Activated CD8-positive, alpha-beta T cell treated with anti-CD3 and anti-CD28 coated beads, Interleukin-2, amount 10 ng/mL, durations not matched to agents 7 days and 5 days (primary cell): ENCODE results near the gene DIP2A. TPM values are rescaled to one million over a fixed set of nuclear protein-coding genes. Genes with fewer than 3 reads are reported as not detected.
"Not testable (repeated sequence)": the region's sequence is repeated elsewhere in the genome, so short reads cannot be mapped to it uniquely, and the experiment has no call there.

Experiments
- ATAC-seq: fragments of 150-1000 bp; cut with Tn5 transposase; one replicate; pipeline ENCODE4 v1.10.0; 2021; ENCODE audit warnings: moderate library complexity
- CTCF ChIA-PET: fragments of 350-600 bp; sonication (Branson Sonifier 250); formaldehyde crosslinking; loops from one replicate; lab custom pipeline; 2021; ENCODE audit warnings: antibody characterized with exemption; lab: Charles Lee
- POLR2A ChIA-PET: fragments of 350-600 bp; sonication (Branson Sonifier 250); formaldehyde crosslinking; loops from one replicate; lab custom pipeline; 2021; ENCODE audit warnings: antibody characterized with exemption; lab: Charles Lee
- DNase-seq: peaks from one replicate; pipeline ENCODE4 v3.0.0-alpha.2; 2020
- H3K27ac Mint-ChIP-seq: one replicate; pipeline ENCODE4 v1.8.0; 2021; ENCODE audit warnings: mild to moderate bottlenecking, mixed read lengths
- H3K27me3 Mint-ChIP-seq: one replicate; pipeline ENCODE4 v1.8.0; 2021; ENCODE audit warnings: low read depth, mixed read lengths
- H3K36me3 Mint-ChIP-seq: one replicate; pipeline ENCODE4 v1.8.0; 2021; ENCODE audit warnings: low read depth, mixed read lengths
- H3K4me1 Mint-ChIP-seq: one replicate; pipeline ENCODE4 v1.8.0; 2021; ENCODE audit warnings: low read depth, mixed read lengths
- H3K4me3 Mint-ChIP-seq: one replicate; pipeline ENCODE4 v1.8.0; 2021; ENCODE audit warnings: mild to moderate bottlenecking, mixed read lengths
- H3K9me3 Mint-ChIP-seq: one replicate; pipeline ENCODE4 v1.8.0; 2022; ENCODE audit warnings: mixed read lengths; ENCODE audit not compliant: insufficient read depth
- total RNA-seq, 2 experiments: library from RNA; stranded (reverse); gene quantifications; one replicate each; pipeline ENCODE4 v1.2.3, GENCODE V29; 2021

DIP2A gene
- total RNA-seq, 2 experiments from 2014 or later, result 53.7 to 53.9 TPM

- no peak for DNase-seq
Observed at GRCh38 chr21:46437096-46437498, 21.6 kb upstream of the DIP2A start.

GRCh38 chr21:46437511-46437910 lies 21.2 kb upstream of the DIP2A start:
- Mint-ChIP-seq H3K27ac (peak overlapping the region; percentile 76), H3K27me3 (no peaks in the 10 kb centered on the region), H3K9me3 (no peaks in the 10 kb centered on the region), H3K4me1 (peaks cover 18% of the 10 kb centered on the region), H3K36me3 (peaks cover 66% of the 10 kb centered on the region), H3K4me3 (no peak overlapping the region)
- ChIA-PET POLR2A (interaction anchor here (0.7 to 1.4 kb wide), 5 partner anchors 11 to 140 kb away, joined by 3 to 5 read pairs (median 3); no protein-coding TSS in a partner anchor), CTCF (interaction anchor here (0.8 to 1.3 kb wide), 2 partner anchors 20 to 112 kb away, joined by 3 read pairs; a partner anchor contains a TSS)
- ATAC-seq (no peak), DNase-seq (no peak)

More at GRCh38 chr21:46437096-46437498, 21.6 kb upstream of the DIP2A start:
- Mint-ChIP-seq H3K9me3 (no peaks in the 10 kb centered on the region), H3K4me3 (no peak overlapping the region), H3K27me3 (no peaks in the 10 kb centered on the region), H3K4me1 (peaks cover 20% of the 10 kb centered on the region), H3K27ac (peak overlapping the region; percentile 76), H3K36me3 (peaks cover 67% of the 10 kb centered on the region)
- CTCF ChIA-PET, result interaction anchor here (0.8 to 1.3 kb wide), 2 partner anchors 21 to 111 kb away, joined by 3 read pairs; a partner anchor contains a TSS
- POLR2A ChIA-PET, result interaction anchor here (0.8 to 1.8 kb wide), 5 partner anchors 11 to 122 kb away, joined by 3 to 5 read pairs (median 4); no protein-coding TSS in a partner anchor
- ATAC-seq, result no peak

- no peak for ATAC-seq
Observed at GRCh38 chr21:46438241-46438640, 20.4 kb upstream of the DIP2A start.

GRCh38 chr21:46439906-46440305 lies 18.8 kb upstream of the DIP2A start:
- peaks cover 18% of the 10 kb centered on the region for H3K4me1 Mint-ChIP-seq
- H3K4me3 Mint-ChIP-seq, result no peak overlapping the region
- H3K9me3 Mint-ChIP-seq, result no peaks in the 10 kb centered on the region
- ChIA-PET CTCF (no interaction called here), POLR2A (no interaction called here)
- H3K27me3 Mint-ChIP-seq, result no peaks in the 10 kb centered on the region
- peaks cover 70% of the 10 kb centered on the region for H3K36me3 Mint-ChIP-seq
- no peak for ATAC-seq
- H3K27ac Mint-ChIP-seq, result no peak overlapping the region
- DNase-seq, result no peak

More at GRCh38 chr21:46438241-46438640, 20.4 kb upstream of the DIP2A start:
- Mint-ChIP-seq H3K27me3 (no peaks in the 10 kb centered on the region), H3K4me3 (no peak overlapping the region), H3K4me1 (peaks cover 18% of the 10 kb centered on the region), H3K27ac (peak overlapping the region; percentile 39), H3K36me3 (peaks cover 71% of the 10 kb centered on the region), H3K9me3 (no peaks in the 10 kb centered on the region)
- CTCF ChIA-PET, result interaction anchor here (1.3 kb wide), 1 partner anchor 112 kb away, joined by 3 read pairs; a partner anchor contains a TSS
- no peak for DNase-seq
- POLR2A ChIA-PET, result interaction anchor here (0.8 to 1.4 kb wide), 2 partner anchors 20 to 21 kb away, joined by 3 to 4 read pairs; no protein-coding TSS in a partner anchor

- Mint-ChIP-seq H3K36me3 (peaks cover 73% of the 10 kb centered on the region), H3K4me1 (peaks cover 15% of the 10 kb centered on the region), H3K27ac (no peak overlapping the region), H3K27me3 (no peaks in the 10 kb centered on the region), H3K4me3 (no peak overlapping the region), H3K9me3 (no peaks in the 10 kb centered on the region)
- ChIA-PET CTCF (no interaction called here), POLR2A (no interaction called here)
- ATAC-seq (no peak), DNase-seq (no peak)
Observed at GRCh38 chr21:46441331-46441730, 17.4 kb upstream of the DIP2A start.

- DNase-seq, result no peak
- Mint-ChIP-seq H3K27ac (no peak overlapping the region), H3K9me3 (no peaks in the 10 kb centered on the region), H3K36me3 (peaks cover 73% of the 10 kb centered on the region), H3K4me1 (peaks cover 11% of the 10 kb centered on the region), H3K27me3 (no peaks in the 10 kb centered on the region), H3K4me3 (no peak overlapping the region)
- ChIA-PET POLR2A (no interaction called here), CTCF (no interaction called here)
- ATAC-seq, result no peak
Observed at GRCh38 chr21:46441961-46442498, 16.7 kb upstream of the DIP2A start.

- Mint-ChIP-seq H3K27me3 (no peaks in the 10 kb centered on the region), H3K36me3 (peaks cover 71% of the 10 kb centered on the region), H3K9me3 (no peaks in the 10 kb centered on the region), H3K27ac (peak overlapping the region; percentile 50), H3K4me3 (no peak overlapping the region), H3K4me1 (peaks cover 8% of the 10 kb centered on the region)
- no peak for ATAC-seq
- DNase-seq, result no peak
- POLR2A ChIA-PET, result no interaction called here
- CTCF ChIA-PET, result no interaction called here
Observed at GRCh38 chr21:46442938-46443337, 15.8 kb upstream of the DIP2A start.

GRCh38 chr21:46443910-46444309 lies 14.8 kb upstream of the DIP2A start:
- ChIA-PET POLR2A (no interaction called here), CTCF (no interaction called here)
- H3K27me3 Mint-ChIP-seq, result no peaks in the 10 kb centered on the region
- ATAC-seq, result no peak
- peaks cover 73% of the 10 kb centered on the region for H3K36me3 Mint-ChIP-seq
- no peak overlapping the region for H3K4me3 Mint-ChIP-seq
- DNase-seq, result no peak
- peaks cover 5% of the 10 kb centered on the region for H3K4me1 Mint-ChIP-seq
- peaks cover 8% of the 10 kb centered on the region for H3K9me3 Mint-ChIP-seq
- no peak overlapping the region for H3K27ac Mint-ChIP-seq

- H3K9me3 Mint-ChIP-seq, result peaks cover 18% of the 10 kb centered on the region
- ATAC-seq (no peak), DNase-seq (no peak)
- POLR2A ChIA-PET, result interaction anchor here (1.0 to 3.3 kb wide), 2 partner anchors 10 to 11 kb away, joined by 3 to 14 read pairs; partner anchors contain the start of gene DIP2A
- no peaks in the 10 kb centered on the region for H3K27me3 Mint-ChIP-seq
- H3K4me3 Mint-ChIP-seq, result no peak overlapping the region
- CTCF ChIA-PET, result interaction anchor here (0.6 kb wide), 1 partner anchor 122 kb away, joined by 3 read pairs; a partner anchor contains a TSS
- H3K27ac Mint-ChIP-seq, result no peak overlapping the region
- H3K4me1 Mint-ChIP-seq, result peaks cover 7% of the 10 kb centered on the region
- H3K36me3 Mint-ChIP-seq, result peaks cover 71% of the 10 kb centered on the region
Observed at GRCh38 chr21:46448108-46448507, 10.6 kb upstream of the DIP2A start.

GRCh38 chr21:46448855-46449254 lies 9.8 kb upstream of the DIP2A start:
- H3K27ac Mint-ChIP-seq, H3K4me1 Mint-ChIP-seq, DNase-seq, H3K27me3 Mint-ChIP-seq, ATAC-seq, CTCF ChIA-PET, H3K4me3 Mint-ChIP-seq: not testable (repeated sequence)
- H3K36me3 Mint-ChIP-seq, result peaks cover 71% of the 10 kb centered on the region
- POLR2A ChIA-PET, result interaction anchor here (3.3 kb wide), 1 partner anchor 9 kb away, joined by 14 read pairs; the partner anchor contains the start of gene DIP2A
- peaks cover 18% of the 10 kb centered on the region for H3K9me3 Mint-ChIP-seq

GRCh38 chr21:46452710-46453109 lies 6.0 kb upstream of the DIP2A start:
- CTCF ChIA-PET, result no interaction called here
- no peak for ATAC-seq

GRCh38 chr21:46454142-46454541 lies 4.5 kb upstream of the DIP2A start:
- ChIA-PET POLR2A (no interaction called here), CTCF (no interaction called here)
- ATAC-seq (no peak), DNase-seq (no peak)
- Mint-ChIP-seq H3K27ac (no peak overlapping the region), H3K27me3 (no peaks in the 10 kb centered on the region), H3K36me3 (peaks cover 62% of the 10 kb centered on the region), H3K4me3 (no peak overlapping the region), H3K4me1 (peaks cover 33% of the 10 kb centered on the region), H3K9me3 (peaks cover 9% of the 10 kb centered on the region)

More at GRCh38 chr21:46452710-46453109, 6.0 kb upstream of the DIP2A start:
- DNase-seq, result no peak
- Mint-ChIP-seq H3K4me3 (no peak overlapping the region), H3K4me1 (peaks cover 31% of the 10 kb centered on the region), H3K27me3 (no peaks in the 10 kb centered on the region), H3K27ac (no peak overlapping the region), H3K36me3 (peaks cover 72% of the 10 kb centered on the region), H3K9me3 (peaks cover 18% of the 10 kb centered on the region)
- POLR2A ChIA-PET, result no interaction called here
